GM21526 (cell line): ENCODE data around the gene FBXO10.
"Not testable (repeated sequence)": the region's sequence is repeated elsewhere in the genome, so short reads cannot be mapped to it uniquely, and the experiment has no call there.

Source experiments
- ATAC-seq: cut with Tn5 transposase; IDR thresholded peaks from one replicate; pipeline ENCODE4 v1.9.1; 2021; ENCODE audit warnings: moderate library complexity; ENCODE audit not compliant: unreplicated experiment, low FRiP score

Gene FBXO10

DNA sequence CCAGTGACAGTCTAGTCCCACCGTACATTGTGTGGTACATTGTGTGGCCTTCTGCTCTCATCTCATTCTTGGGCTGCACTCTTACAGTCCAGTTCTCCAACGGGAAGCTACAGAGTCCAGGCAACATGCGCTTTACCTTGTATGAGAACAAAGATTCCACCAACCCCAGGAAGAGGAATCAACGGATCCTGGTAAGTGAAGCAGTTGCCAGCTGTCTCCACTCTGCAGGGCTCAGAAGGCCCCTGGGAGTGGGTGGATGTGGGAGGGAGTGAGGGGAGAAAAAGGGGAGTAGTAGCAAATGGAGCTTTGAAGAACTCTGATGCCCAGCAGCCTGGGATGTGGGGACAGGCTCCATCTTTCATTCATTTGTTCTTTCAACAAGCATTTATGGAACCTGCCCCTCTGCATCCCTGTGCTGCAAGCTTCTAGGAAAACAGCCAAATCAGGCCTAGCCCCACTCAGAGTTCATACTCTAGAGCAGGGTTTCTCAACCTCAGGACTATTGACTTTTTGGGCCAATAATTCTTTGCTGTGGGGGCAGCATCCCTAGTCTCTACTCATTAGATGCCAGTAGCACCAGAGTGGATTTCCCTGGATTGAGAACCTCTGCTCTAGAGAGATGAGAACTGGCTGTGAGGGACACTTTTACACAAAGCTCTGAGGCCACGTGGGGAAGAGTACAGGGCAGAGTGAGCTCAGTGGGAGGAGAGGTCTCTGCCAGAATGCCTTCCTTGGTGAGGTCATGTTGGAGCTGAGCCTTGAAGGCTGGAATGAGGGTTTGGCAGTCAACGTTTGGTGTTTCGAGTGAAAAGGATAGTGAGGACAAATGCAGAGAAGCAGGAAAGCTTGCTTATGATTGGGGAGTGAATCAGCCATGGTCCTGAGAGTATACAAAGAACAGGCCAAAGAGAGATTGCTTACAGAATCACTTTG, 89.3 kb downstream of the FBXO10 start:
- no peak for ATAC-seq

DNA sequence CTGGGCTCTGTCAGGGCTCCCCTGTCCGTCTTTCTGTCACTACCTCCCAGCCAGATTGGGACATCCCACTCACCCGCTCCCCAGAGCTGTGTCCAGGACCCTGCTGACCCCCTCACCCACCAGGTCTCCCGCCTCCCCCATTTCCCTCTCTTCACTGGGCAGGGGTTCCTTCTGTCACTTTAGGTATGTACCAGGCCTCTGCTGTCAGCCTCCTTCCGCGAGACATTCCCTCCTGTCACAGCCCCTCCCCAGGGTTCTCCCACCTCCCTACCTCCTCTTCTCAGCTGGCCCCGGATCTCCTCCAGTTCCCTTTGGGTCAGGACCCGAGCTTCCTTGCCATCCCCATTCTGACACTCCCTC, 89.9 kb downstream of the FBXO10 start:
- no peak for ATAC-seq

- peak; percentile 95 for ATAC-seq
Observed at GRCh38 chr9:37485389-37486255, 90.6 kb downstream of the FBXO10 start, which contains the start of gene POLR1E. POLR1E (plus strand) TSS chr9:37485948; CDS start chr9:37486048, 100 bp downstream.

- no peak for ATAC-seq
Observed at GRCh38 chr9:37480759-37481158, 95.4 kb downstream of the FBXO10 start.

GRCh38 chr9:37477987-37478619, 98.1 kb downstream of the FBXO10 start:
- ATAC-seq, result not testable (repeated sequence)

- ATAC-seq, result not testable (repeated sequence)
Observed at GRCh38 chr9:37477443-37477842, 98.7 kb downstream of the FBXO10 start.

GRCh38 chr9:37476930-37477329, 99.2 kb downstream of the FBXO10 start:
- ATAC-seq, result no peak

DNA sequence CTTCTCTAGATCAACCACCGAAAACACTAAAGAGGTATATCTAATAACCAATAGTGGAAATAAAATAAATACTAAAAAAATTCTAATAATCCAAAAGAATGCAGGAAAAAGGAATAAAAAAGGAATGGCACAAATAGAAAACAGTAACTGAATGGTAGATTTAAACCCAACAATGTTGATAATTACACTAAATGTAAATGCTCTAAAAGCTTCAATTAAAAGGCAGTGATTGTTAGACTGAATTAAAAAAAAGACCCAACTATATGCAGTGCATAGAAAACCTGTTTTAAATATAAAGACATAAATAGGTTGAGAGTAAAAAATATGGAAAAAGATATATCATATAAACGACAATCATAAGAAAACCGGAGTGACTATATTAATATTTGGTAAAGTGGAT, 101.7 kb downstream of the FBXO10 start:
- ATAC-seq, result no peak

GRCh38 chr9:37473982-37474381, 102.2 kb downstream of the FBXO10 start:
- not testable (repeated sequence) for ATAC-seq

GRCh38 chr9:37471942-37472684, 104.1 kb downstream of the FBXO10 start:
- no peak for ATAC-seq

- no peak for ATAC-seq
Observed at GRCh38 chr9:37468620-37469019, 107.6 kb downstream of the FBXO10 start.

- ATAC-seq, result not testable (repeated sequence)
Observed at GRCh38 chr9:37467530-37467929, 108.7 kb downstream of the FBXO10 start.

- peak; percentile 17 for ATAC-seq
Observed at GRCh38 chr9:37466037-37466709, 110.0 kb downstream of the FBXO10 start.

DNA sequence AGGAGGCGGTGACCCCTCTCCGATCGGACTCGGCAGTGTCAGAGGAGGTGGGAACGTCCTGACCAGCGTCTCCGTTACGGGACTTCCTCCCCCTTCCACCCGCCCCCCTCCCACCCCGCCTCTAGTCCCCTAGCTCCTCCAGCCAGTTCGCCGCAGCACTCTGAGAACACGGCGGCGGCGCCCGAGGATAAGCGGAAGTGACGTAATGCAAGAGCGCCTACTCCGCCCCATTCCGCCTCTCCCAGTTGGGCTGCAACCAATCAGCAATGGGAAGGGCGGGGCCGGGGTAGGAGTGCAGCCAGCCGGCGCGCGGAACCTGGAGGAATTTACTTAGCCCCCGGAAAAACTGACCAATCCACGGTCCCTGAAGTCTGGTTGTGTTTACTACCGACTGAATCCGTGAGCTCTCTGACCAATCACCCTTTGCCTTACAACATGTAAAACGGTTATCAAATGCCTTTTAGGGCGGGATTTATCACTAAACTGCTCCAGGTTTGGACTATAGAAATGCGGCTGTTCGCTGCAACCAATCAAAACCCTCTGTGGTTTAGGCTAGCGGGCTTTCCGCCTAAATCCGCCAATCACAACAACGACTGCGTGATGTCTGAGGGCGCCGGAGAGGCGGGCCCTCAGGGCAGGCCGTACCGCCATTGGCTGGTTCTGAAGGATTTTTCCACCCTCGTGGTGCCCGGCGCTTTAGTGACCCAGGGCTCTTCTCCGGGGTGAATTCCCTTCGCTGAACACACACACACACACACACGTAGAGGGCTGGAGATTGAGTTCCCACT, 110.7 kb downstream of the FBXO10 start, which contains the start of gene ZBTB5:
TSS of gene ZBTB5 (minus strand) at position 202 of the 788 bp plus-strand sequence. CDS start 22,899 bp downstream, outside the sequence.
- ATAC-seq, result peak; percentile 84

DNA sequence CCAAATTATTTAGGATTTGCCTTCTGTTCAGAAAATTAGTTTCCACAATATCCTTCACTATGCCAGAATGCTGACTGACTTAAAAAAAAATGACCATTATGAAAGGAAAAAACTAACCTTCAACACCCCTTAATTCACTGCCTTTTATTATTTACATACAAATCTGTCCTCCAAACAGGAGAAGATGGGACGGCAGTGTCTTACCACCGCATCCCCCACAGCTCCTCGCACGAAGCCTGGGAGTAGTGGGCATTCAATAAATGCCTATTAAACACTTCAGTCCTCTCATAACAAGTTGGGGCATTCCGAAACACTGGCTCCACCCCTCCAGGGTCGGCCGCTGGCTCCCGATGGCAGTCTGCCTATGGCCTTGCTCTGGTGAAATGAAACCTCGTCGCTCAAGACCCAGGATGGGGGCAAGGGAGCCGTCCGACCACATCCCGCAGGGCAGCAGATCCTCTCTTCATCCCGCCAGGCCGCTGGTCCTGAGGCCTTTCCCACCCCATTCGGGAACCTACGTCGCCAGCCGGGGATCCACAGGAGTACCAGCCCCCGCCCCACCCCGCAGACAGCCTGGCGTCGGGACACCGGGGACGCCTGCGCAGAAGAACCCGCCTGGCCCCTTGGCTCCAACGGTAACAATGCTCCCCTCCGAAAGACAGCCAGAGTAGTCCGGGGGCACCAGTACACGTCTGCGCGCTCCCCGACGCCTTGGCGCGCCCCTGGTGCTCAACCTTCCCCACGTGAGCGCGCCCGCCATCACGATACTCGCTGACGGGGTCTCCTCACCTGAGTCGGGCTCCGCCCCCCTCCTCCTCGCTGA, 111.5 kb downstream of the FBXO10 start:
- ATAC-seq, result peak; percentile 38

DNA sequence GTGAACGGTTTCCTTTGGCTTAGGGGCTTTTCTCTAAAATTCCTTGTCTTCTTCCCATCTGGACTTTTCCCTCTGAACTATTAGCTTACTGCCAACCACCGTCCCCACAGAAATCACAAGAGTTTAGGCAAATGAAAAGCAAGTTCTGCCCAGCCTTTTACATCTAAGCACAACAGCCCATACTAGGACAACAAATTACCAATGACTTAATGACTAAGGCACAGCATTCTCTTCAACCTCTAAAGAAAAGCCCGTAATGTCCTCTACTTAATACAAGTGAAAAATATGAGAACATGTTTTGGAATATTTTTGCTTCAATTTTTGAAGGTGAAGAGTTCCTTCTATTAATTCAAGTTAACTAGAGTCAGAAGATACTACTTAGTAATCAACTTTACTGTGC, 112.2 kb downstream of the FBXO10 start:
- no peak for ATAC-seq
